ENCODE results near the gene CCDC14.

The CCDC14 gene

GRCh38 chr3:123884993-123885392, 76.0 kb downstream of the CCDC14 start:
- Histone ChIP-seq H3K36me3 (ENCODE audit: control insufficient read depth, low read length) (no peaks in the 10 kb centered on the region), H3K4me3 (ENCODE audit: low read length) (no peak overlapping the region), H3K79me2 (ENCODE audit: control insufficient read depth, low read length) (no peaks in the 10 kb centered on the region), H3K9me3 (ENCODE audit: control insufficient read depth, insufficient read depth, low read length) (no peaks in the 10 kb centered on the region), H3K9me2 (replicated peaks; ENCODE audit: control insufficient read depth, low read length) (no peaks in the 10 kb centered on the region), H3K4me2 (ENCODE audit: low read length) (no peak overlapping the region), H3K4me1 (ENCODE audit: control insufficient read depth, low read length) (no peaks in the 10 kb centered on the region), H4K20me1 (ENCODE audit: control insufficient read depth, insufficient read depth, low read depth, low read length) (no peaks in the 10 kb centered on the region), H3F3A (ENCODE audit: control insufficient read depth, insufficient read depth) (no peaks in the 10 kb centered on the region), H3K27ac (ENCODE audit: low read depth, low read length) (no peak overlapping the region), H3K27me3 (ENCODE audit: control insufficient read depth, low read length) (no peaks in the 10 kb centered on the region)
- no peak for TF ChIP-seq EZH2phosphoT487 (IDR thresholded peaks at IDR 0.05; ENCODE audit: borderline replicate concordance, low read length)
- no peak for TF ChIP-seq CTCF (IDR thresholded peaks at IDR 0.05; ENCODE audit: low read depth, low read length, poor library complexity, severe bottlenecking)

- TF ChIP-seq CTCF (IDR thresholded peaks at IDR 0.05; ENCODE audit: low read depth, low read length, poor library complexity, severe bottlenecking) (no peak), EZH2phosphoT487 (IDR thresholded peaks at IDR 0.05; ENCODE audit: borderline replicate concordance, low read length) (no peak)
- Histone ChIP-seq H3K4me2 (ENCODE audit: low read length) (no peak within 1 kb of the TSS), H3K9me3 (ENCODE audit: control insufficient read depth, insufficient read depth, low read length) (no peaks in the 10 kb centered on the region), H3K27ac (ENCODE audit: low read depth, low read length) (no peak within 1 kb of the TSS), H4K20me1 (ENCODE audit: control insufficient read depth, insufficient read depth, low read depth, low read length) (no peaks in the 10 kb centered on the region), H3K79me2 (ENCODE audit: control insufficient read depth, low read length) (no peaks in the 10 kb centered on the region), H3K36me3 (ENCODE audit: control insufficient read depth, low read length) (no peaks in the 10 kb centered on the region), H3K9me2 (replicated peaks; ENCODE audit: control insufficient read depth, low read length) (no peaks in the 10 kb centered on the region), H3K4me3 (ENCODE audit: low read length) (no peak within 1 kb of the TSS), H3K27me3 (ENCODE audit: control insufficient read depth, low read length) (no peaks in the 10 kb centered on the region), H3F3A (ENCODE audit: control insufficient read depth, insufficient read depth) (no peaks in the 10 kb centered on the region), H3K4me1 (ENCODE audit: control insufficient read depth, low read length) (no peaks in the 10 kb centered on the region)
Observed at GRCh38 chr3:123884203-123884831, 76.7 kb downstream of the CCDC14 start, which contains the start of gene MYLK. MYLK (minus strand) TSS chr3:123884332; CDS start chr3:123793841, 90,491 bp downstream.

DNA sequence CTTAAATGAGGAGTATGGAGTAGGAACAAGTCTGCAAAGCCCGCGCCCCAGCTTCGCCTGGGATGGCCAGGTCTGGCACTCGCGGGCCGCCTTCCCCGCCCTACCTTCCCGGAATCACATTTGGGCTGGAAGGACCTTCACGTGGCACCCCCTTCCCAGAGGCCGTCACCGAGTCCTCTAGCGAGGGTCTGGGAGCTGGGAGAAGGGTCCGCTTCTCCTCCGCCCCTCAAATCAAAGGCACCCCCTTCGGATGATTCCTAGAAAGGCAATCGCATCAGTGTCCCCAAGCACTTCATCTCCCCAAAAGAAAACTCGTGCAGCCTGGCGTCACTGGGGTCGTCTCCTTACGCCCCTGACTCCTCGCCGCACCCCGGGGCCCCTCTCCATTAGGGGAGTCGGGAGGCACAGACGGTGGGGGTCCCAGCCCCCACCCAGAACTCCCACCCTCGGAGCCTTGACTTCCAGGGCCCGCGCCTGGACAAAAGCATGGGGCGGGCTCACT, 77.3 kb downstream of the CCDC14 start:
- no peaks in the 10 kb centered on the region for H3K27me3 ChIP-seq (ENCODE audit: control insufficient read depth, low read length)
- H3K36me3 ChIP-seq (ENCODE audit: control insufficient read depth, low read length): no peaks in the 10 kb centered on the region
- no peaks in the 10 kb centered on the region for H3K9me3 ChIP-seq (ENCODE audit: control insufficient read depth, insufficient read depth, low read length)
- H3K27ac ChIP-seq (ENCODE audit: low read depth, low read length): no peak overlapping the region
- H3K4me1 ChIP-seq (ENCODE audit: control insufficient read depth, low read length): no peaks in the 10 kb centered on the region
- TF ChIP-seq EZH2phosphoT487 (IDR thresholded peaks at IDR 0.05; ENCODE audit: borderline replicate concordance, low read length): no peak
- no peak for TF ChIP-seq CTCF (IDR thresholded peaks at IDR 0.05; ENCODE audit: low read depth, low read length, poor library complexity, severe bottlenecking)
- no peaks in the 10 kb centered on the region for H3F3A ChIP-seq (ENCODE audit: control insufficient read depth, insufficient read depth)
- H3K79me2 ChIP-seq (ENCODE audit: control insufficient read depth, low read length): no peaks in the 10 kb centered on the region
- H3K9me2 ChIP-seq (replicated peaks; ENCODE audit: control insufficient read depth, low read length): no peaks in the 10 kb centered on the region
- H4K20me1 ChIP-seq (ENCODE audit: control insufficient read depth, insufficient read depth, low read depth, low read length): no peaks in the 10 kb centered on the region
- H3K4me2 ChIP-seq (ENCODE audit: low read length): no peak overlapping the region
- H3K4me3 ChIP-seq (ENCODE audit: low read length): no peak overlapping the region

All from DOHH2 (cell line).